Loucy (cell line): ENCODE data around the gene ILDR1.

Source experiments
- EZH2phosphoT487 ChIP-seq: fragments of 200-600 bp; IDR thresholded peaks from 2 replicates; pipeline ENCODE4 v1.6.1; 2018; ENCODE audit warnings: antibody characterized with exemption, mild to moderate bottlenecking, moderate library complexity, borderline replicate concordance
- TF ChIP-seq, protein P1 (sequence below): fragments of 200-600 bp; sonication (generic); conservative IDR thresholded peaks from 2 replicates; pipeline ENCODE4 v1.5.1; 2014; ENCODE audit warnings: mild to moderate bottlenecking, antibody characterized with exemption, low read length

DNA sequence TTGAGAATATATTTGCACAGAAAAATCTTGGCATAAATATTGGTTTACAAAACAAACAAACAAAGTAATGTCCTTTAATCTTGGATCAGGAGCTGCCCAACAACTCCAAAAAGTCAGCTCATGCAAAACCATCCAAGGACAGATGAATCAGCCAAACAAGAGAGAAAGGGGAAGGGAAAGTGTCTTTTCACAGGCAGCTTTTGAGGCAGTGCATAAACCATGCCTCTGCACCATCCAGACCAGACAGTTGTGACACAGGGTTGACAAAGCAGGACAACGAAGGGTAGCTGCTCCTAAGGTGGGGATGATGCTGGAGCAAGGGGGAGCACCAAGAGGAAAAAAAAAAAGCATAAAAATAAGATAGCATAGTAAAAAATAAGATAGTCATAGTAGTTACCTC lies 41.9 kb upstream of the ILDR1 start:
- TF ChIP-seq, protein P1, sequence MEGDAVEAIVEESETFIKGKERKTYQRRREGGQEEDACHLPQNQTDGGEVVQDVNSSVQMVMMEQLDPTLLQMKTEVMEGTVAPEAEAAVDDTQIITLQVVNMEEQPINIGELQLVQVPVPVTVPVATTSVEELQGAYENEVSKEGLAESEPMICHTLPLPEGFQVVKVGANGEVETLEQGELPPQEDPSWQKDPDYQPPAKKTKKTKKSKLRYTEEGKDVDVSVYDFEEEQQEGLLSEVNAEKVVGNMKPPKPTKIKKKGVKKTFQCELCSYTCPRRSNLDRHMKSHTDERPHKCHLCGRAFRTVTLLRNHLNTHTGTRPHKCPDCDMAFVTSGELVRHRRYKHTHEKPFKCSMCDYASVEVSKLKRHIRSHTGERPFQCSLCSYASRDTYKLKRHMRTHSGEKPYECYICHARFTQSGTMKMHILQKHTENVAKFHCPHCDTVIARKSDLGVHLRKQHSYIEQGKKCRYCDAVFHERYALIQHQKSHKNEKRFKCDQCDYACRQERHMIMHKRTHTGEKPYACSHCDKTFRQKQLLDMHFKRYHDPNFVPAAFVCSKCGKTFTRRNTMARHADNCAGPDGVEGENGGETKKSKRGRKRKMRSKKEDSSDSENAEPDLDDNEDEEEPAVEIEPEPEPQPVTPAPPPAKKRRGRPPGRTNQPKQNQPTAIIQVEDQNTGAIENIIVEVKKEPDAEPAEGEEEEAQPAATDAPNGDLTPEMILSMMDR: no peak
- TF ChIP-seq EZH2phosphoT487: no peak
